GM04503 (cell line): ENCODE results near the gene RBBP8NL.

Source experiments
- DNase-seq: peaks from one replicate; pipeline ENCODE4 v3.0.0-alpha.2; 2012; ENCODE audit warnings: low read depth

Gene RBBP8NL

DNA sequence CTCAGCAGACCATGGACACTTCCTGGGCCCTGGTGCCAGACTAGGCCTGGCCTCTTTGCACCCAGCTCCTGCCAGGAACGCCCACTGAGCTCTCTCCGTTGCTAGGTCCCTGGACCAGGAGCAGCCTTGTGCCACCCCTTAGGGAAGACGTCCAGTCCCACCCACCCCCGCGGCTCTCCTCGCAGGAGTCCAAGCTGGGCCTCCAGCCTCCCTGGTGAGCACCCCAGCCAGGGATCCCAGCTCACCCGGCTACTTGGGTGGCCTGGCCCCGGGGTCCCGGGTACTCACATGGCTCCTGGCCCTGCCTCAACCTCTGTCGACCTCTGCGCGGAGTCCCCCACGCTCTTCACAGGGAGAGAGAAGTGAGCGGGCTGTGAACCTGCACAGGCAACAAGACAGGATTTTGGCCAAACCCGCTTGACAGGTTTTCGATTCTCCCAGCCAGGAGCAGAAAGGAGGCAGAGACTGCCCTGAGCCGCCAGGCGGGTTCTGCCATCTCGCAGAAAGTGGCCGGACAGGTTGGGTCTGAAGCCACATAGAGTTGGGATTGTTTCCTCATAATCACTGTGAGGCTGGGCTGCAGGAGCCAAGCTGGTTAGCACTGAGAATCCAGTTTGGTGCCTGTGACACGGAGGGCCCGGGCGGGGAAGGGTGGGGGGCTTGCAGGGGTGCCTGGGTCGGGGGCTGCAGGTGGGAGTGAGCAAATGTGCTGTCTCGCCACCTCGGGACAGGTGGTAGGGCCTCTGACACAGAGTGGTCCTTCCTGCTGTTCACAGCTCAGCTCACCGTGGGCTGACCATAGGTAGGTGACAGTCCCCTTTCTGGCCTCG, at the start of gene RBBP8NL:
Gene RBBP8NL (minus strand): TSS at position 368 of the 830 bp plus-strand sequence. CDS start 7,892 bp downstream, outside the sequence.
- DNase-seq, result no peak

DNA sequence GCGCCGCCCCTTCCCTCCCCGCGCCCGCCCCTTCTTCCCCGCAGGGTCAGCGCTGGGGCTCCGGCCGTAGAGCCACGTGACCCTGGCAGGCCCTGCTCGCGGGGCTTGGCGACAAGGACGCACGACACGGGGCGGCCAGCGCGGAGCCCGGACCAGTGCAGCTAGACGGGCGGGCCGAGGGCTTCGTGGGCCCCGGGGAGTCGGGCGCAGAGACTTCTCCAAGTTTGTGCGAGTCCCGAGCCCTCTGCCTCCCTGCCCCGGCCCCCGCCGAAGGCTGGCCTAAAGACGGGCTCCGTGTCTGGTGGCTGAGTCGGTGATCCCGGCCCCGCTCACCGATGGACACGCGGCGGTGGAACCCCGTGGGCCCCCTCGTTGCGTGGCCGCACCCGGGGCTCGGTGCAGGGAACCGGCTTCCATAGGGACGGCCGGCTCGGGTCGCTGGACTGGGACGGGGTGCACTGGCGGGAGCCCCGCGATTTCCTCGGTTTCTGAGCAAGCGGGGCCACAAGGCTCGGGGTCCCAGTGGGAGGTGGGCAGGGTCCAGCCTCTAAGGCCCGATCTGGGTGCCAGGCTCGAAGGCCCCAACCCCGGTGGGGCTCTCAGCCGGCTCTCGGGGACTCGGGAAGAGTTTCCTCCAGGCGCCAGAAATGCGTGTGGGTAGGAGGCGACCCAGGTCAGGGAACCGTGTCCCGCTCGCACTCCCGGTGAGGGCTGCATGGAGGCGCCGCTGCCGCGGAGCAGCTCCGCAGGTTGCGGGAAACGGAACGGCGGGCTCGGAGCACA, 48.9 kb upstream of the RBBP8NL start:
- no peak for DNase-seq

DNA sequence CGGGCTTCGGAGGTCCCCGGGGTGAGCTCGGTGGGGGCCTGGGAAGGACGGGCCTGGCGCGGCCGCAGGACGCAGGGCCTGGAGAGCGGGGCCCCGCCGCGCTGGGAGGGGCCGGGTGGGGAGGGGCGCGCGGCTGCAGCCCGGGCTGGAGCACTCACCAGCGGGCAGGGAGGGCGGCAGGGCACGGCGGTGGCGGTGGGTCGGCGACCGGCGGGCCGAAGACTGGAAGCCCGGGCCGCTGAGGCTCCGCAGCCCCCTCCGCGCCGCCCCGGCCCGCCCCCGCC, 48.4 kb upstream of the RBBP8NL start, which contains the start of gene GATA5:
Gene GATA5 (minus strand): TSS at position 224 of the 284 bp plus-strand sequence. CDS start 474 bp downstream, outside the sequence.
- DNase-seq, result no peak

DNA sequence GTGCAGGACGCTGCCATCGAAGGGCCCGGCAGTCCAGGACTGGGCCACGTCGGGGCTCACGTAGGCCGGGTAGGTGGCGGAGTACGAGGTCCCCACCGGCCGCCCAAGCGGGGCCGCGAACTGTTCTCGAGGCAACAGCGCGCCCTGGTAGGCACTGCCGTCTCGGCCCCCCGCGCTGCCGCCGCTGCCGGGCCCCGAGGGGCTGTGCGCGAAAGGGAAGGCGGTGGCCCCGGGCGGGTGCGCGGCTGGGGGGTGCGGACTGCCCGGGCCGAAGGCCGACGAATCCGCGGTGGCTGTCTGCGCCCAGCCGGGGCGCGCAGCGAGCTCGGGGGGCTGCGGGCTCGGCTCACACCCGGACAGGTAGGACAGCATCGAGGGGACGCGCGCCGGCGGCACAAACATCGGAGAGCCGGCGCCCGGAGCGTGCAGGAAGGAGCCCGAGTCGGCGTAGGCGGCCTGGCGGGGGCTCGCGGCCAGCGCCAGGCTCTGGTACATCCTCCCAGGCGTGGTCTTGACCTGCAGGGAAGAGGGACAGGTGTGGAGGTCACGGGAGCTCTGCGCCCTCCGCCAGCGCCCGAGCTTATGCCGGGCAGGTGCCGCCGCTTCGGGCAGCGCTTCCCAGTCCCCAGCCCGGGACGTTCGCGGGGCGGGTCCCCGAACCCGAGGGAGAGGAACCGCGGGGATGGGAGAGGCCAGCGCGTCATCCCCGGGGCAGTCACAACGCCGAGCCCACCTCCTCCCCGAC, 47.9 kb upstream of the RBBP8NL start:
- no peak for DNase-seq

DNA sequence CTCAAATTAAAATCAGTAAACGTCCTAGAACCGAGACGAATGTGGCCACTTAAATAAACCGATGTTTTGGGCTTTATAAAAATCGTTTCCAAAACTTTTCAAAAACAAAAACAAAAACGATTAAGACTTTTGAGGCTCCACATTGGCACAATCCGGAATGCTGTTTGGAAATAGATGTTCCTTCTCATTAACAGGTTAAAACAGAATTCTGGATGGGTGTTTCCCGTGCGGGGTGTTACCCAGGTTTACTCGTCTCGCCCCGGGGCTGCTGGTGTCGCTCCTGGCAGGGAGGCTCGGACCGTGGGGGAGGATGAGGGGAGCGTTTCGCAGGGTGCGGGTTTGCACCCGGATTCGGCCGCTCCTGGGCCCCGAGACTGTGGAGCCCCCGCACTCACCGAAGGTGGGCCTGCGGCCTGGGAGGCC, 47.3 kb upstream of the RBBP8NL start:
- no peak for DNase-seq

- DNase-seq, result no peak
These were observed 46.6 kb upstream of the RBBP8NL start for GRCh38 chr20:62473717-62474603.

GRCh38 chr20:62472941-62473585, 45.7 kb upstream of the RBBP8NL start:
- no peak for DNase-seq

DNA sequence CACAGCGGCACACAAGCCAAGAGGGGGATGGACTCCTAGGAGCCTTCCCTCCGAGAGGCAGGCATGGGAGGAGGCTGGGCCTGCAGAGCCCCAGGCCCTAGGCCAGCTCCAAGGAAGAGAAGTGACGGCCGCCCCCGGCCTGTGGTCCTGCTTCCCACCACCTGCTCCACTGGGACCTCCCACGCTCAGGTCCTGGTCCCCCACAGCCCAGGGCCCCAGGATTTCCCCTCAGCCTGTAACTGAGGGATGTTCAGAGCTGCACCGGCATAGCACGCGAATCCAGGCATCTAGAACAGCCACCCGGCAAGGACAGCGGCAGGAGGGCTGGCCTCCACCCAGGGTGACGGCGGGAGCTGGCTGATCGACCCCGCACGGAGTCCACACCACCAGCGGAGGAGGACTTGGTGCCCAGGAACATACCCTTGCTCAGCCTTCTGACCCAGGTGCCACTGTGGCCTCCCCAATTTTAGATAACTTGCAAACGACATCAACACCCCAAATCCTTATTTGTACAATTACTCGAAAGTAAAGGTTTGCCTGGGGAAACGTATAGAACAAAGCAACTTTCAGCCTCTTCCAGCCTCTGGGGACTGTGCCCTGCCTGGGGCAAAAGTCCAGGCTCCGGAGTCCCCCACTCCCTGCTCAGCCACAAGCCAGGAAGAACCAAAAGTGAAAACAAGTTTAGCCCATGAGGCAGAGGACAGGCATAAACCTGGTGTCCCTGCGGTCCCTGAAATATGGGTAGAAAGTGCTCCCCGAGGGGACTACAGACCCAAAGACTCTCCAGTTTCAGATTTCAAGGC, 45.0 kb upstream of the RBBP8NL start:
- no peak for DNase-seq

GRCh38 chr20:62470459-62470858, 43.1 kb upstream of the RBBP8NL start:
- DNase-seq, result no peak

DNA sequence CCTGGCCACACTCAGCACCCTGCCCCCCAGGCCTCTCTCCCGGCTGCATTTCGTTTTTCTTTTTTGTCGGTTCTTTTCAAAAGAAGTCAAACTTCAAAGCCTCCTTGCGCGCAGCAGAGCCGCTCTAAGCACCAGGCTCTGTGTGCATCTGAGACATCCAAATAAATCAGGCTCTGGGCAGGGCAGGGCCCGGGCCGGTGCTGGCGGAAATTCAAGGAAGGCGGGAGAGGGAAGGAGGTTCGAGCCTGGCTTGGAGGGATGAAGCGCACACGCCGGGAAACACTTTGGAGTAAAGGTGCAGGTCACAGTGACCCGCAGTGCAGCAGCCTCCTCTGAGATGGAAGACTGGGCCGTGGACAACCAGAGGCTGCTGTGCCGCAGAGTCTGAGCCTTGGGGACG, 42.7 kb upstream of the RBBP8NL start:
- DNase-seq, result no peak

DNA sequence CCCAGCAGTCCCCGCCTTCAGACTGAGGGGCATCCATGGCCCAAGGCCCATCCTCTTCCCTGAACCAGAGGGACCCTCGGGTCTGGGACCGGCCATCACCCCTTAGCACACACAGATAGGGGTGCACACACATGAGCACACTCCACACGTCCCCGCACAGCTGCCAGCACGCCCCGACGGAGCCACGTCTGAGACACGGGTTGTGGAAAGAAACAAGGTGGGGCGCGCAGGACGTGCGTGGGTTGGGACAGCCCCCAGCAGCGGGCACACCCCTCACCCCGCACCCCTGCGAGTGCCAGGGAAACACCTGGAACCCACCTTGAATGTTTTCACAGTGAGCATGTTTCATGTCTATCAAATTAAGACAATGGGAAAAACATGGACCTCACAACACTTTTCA, 42.0 kb upstream of the RBBP8NL start:
- DNase-seq, result no peak

GRCh38 chr20:62466806-62467537, 39.6 kb upstream of the RBBP8NL start:
- DNase-seq, result no peak

- DNase-seq, result no peak
These were observed 38.9 kb upstream of the RBBP8NL start for GRCh38 chr20:62466072-62466760.

DNA sequence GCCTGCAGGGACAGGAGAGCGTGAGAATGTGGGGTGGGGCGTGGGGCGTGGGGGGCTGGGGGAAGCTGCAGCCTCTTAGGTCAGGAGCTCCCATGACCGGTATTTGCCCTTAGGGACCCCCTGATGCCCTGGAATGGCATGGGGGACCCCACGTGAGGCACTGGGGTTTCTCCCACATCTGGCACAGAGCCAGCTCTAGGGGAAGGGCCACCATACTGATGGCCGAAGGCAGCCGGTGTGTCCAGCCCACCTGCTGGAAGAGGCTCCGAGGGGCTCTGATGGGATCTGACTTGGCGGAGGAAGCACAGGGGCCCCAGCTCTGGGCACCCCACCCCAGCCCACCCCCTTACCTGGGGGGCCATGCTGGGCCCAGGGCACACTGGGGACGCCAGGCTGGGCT, 37.7 kb upstream of the RBBP8NL start:
- no peak for DNase-seq

- no peak for DNase-seq
These were observed 37.1 kb upstream of the RBBP8NL start for GRCh38 chr20:62464425-62464770.

DNA sequence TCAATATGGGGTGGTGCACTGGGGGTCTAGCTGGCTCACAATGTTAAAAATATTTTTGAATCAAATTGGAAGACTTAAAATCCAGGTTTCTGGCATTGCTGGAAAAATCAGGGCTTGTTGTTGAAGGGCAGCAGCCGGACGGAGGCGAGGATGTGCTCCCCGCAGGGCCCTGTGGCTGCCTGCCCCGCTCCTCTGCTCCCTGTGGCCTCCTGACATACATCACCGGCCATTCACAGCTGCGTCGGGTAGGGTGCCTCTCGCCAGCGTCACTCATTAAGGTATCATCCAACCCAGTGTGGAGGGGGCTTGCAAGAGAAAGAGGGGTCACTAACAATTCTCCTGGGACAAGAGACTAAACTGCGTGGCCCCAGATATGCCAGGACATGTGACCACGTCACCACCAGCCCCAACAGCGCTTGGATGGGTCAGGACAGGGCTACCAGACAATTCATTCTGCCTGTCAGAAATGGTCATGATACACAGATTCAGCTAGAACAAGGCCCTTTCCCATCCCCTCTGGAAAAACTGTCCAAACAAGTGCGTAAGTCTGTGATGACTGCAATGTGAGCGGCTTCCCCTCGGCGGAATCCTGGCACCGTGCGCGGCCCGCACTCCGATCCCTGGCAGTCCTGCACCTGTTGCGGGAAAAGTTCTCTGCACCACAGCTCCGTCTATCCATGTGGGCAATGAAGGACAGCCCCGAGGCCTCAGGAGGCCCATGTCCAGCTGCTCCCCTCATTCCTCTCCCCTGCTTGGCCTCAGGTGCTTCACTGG, 36.5 kb upstream of the RBBP8NL start:
- no peak for DNase-seq

GRCh38 chr20:62462976-62463592, 35.7 kb upstream of the RBBP8NL start:
- DNase-seq, result no peak

DNA sequence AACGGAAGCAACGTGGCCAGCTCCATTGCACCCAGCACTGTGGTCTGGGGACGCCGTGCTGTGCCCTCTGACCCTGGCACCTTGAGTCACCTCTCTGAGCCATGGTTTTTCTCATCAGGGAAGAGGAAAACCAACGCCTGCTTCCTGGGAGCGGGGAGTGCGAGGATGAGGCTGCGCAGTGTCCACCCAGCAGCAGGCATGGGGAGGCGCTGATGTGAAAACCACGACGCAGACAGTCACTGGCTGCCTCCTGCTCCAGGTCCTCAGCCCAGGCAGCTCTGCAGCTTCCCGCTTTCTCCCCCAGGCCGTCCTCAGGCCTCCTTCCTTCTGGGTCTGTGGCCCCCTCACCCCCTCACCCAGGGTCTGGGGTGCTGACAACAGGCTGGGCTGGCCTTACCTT, 34.5 kb upstream of the RBBP8NL start:
- no peak for DNase-seq
